ENCODE data around the gene KISS1R. TPM values are rescaled to one million over a fixed set of nuclear protein-coding genes. Genes with fewer than 3 reads are reported as not detected.

Gene KISS1R
- total RNA-seq, 1 donor from 2014 or later = 0.92 TPM

- no peak for TF ChIP-seq CTCF (conservative IDR thresholded peaks at IDR 0.05; ENCODE audit: low read depth, low read length)
- H3K4me3 ChIP-seq (ENCODE audit: low read depth, low read length) = no peak overlapping the region
- DNase-seq (ENCODE audit: low read depth) = no peak
These were observed 30.8 kb downstream of the KISS1R start for GRCh38 chr19:947707-948539.

- no peak for DNase-seq (ENCODE audit: low read depth)
- no peak overlapping the region for H3K4me3 ChIP-seq (ENCODE audit: low read depth, low read length)
- no peak for TF ChIP-seq CTCF (conservative IDR thresholded peaks at IDR 0.05; ENCODE audit: low read depth, low read length)
These were observed 31.8 kb downstream of the KISS1R start for GRCh38 chr19:948842-949496.

GRCh38 chr19:950352-951066, 33.4 kb downstream of the KISS1R start:
- H3K4me3 ChIP-seq (ENCODE audit: low read depth, low read length) = no peak overlapping the region
- DNase-seq (ENCODE audit: low read depth) = no peak
- no peak for TF ChIP-seq CTCF (conservative IDR thresholded peaks at IDR 0.05; ENCODE audit: low read depth, low read length)

- no peak for TF ChIP-seq CTCF (conservative IDR thresholded peaks at IDR 0.05; ENCODE audit: low read depth, low read length)
- H3K4me3 ChIP-seq (ENCODE audit: low read depth, low read length) = no peak overlapping the region
- DNase-seq (ENCODE audit: low read depth) = no peak
These were observed 35.0 kb downstream of the KISS1R start for GRCh38 chr19:952049-952679.

- DNase-seq (ENCODE audit: low read depth) = no peak
- H3K4me3 ChIP-seq (ENCODE audit: low read depth, low read length) = no peak overlapping the region
- no peak for TF ChIP-seq CTCF (conservative IDR thresholded peaks at IDR 0.05; ENCODE audit: low read depth, low read length)
These were observed 35.7 kb downstream of the KISS1R start for GRCh38 chr19:952680-953444.
